HG03064 (cell line): Measurements from ENCODE around the gene KTN1.

Experiments used
- ATAC-seq: cut with Tn5 transposase; IDR thresholded peaks from one replicate; pipeline ENCODE4 v1.9.1; 2021; ENCODE audit warnings: low read depth; ENCODE audit not compliant: unreplicated experiment

The KTN1 gene

DNA sequence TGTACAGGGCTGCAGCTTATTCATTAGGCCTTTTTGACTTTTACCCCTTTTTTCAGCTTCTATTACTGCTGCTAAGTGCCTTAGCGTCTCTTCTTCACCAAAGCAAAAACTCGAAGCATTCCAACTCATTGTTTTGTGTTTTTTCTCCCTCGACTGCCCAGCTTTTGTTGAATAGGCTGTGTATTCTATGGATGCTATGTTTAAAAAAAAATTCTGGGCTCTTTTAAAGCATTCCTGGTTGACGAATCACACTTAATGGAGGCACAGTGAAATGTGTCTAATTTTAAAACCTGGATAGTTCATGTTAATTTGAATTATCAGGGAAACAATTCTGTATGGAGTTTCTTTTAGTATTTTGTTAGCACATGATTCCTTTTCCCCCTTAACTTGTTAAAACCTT, 29.7 kb downstream of the KTN1 start:
- no peak for ATAC-seq

DNA sequence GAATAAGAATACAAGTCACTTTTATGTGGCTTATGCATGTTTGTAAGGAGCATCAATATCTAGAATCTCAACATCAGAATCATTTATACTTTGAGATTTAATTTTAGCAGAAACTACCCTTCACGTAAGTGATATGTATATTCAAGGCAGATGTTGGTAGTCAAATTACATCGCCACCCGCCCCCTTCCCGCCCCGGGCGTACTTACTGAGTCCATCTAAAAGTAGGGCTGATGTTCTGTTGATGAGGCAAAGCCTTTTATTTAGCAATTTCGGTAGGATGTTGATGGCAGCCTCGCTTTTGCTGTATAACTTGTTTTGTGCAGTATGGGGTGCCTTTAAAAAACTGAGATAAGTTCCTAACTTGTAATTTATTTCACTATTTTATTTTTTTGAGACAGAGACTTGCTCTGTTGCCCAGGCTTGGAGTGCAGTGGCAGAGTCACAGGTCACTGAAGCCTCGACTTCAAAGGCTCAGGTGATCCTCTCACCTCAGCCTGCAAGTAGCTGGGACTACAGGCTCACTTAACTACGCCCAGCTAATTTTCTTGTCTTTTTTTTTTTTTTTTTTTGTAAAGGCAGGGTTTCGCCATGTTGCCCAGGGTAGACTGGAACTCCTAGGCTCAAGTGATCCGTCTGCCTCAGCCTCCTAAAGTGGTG, 30.8 kb downstream of the KTN1 start:
- no peak for ATAC-seq

DNA sequence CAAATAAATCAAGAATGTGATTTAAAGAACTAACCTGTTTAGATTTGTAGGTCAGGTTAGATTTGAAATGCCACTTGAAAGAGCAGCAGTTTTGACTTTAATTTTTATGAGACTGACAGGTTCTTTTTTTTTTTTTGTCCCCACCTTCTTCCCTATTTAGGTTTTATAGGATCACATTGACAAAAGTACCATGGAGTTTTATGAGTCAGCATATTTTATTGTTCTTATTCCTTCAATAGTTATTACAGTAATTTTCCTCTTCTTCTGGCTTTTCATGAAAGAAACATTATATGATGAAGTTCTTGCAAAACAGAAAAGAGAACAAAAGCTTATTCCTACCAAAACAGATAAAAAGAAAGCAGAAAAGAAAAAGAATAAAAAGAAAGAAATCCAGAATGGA, 31.9 kb downstream of the KTN1 start:
- ATAC-seq = no peak

DNA sequence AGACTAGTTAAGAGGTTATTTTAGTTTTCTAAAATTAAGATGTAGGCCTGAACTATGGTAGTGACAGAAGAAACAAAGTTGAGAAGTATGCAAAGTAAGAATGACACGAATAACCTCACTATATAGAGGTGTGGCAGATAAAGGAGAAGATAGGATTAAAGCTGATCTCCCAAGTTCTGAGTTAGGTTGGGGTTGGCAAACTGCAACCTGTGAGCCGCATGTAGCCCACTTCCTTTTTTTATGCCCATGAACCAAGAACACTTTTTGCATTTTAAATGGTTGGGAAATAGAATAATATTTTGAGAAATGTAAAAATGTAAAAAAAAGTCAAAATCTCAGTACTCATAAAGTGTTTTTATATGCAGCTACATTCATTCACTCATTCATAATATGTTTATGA, 34.3 kb downstream of the KTN1 start:
- no peak for ATAC-seq

DNA sequence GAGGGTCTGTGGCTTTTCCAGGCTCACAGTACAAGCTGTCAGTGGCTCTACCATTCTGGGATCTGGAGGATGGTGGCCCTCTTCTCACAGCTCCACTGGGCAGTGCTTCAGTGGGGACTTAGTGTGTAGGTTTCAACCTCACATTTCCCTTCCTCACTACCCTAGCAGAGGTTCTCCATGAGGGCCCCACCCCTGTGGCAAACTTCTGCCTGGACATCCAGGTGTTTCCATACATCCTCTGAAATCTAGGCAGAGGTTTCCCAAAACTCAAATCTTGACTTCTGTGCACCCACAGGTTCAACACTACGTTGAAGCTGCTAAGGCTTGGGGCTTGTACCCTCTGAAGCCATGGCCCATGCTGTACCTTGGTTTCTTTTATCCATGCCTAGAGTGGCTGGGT, 40.3 kb downstream of the KTN1 start:
- no peak for ATAC-seq

DNA sequence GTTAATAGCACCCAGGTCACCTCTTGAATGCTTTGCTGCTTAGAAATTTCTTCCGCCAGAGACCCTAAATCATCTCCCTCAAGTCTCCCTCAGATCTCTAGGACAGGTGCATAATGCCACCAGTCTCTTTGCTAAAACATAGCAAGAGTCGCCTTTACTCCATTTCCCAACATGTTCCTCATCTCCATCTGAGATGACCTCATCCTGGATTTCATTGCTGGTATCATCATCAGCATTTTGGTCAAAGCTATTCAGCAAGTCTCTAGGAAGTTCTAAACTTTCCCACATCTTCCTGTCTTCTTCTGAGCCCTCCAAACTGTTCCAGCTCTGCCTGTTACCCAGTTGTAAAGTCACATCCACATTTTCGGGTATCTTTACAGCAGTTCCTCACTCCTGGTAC, 41.0 kb downstream of the KTN1 start:
- no peak for ATAC-seq

DNA sequence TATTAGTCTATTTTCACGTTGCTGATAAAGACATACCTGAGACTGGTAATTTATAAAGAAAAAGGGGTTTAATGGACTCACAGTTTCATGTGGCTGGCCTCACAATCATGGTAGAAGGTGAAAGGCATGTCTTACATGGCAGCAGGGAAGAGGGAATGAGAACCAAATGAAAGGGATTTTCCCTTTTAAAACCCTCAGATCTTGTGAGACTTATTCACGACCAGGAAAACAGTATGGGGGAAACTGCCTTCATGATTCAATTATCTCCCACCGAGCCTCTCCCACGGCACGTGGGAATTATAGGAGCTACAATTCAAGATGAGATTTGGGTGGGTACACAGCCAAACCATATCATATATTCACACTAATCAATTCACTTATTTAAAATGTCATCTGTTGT, 41.4 kb downstream of the KTN1 start:
- no peak for ATAC-seq

DNA sequence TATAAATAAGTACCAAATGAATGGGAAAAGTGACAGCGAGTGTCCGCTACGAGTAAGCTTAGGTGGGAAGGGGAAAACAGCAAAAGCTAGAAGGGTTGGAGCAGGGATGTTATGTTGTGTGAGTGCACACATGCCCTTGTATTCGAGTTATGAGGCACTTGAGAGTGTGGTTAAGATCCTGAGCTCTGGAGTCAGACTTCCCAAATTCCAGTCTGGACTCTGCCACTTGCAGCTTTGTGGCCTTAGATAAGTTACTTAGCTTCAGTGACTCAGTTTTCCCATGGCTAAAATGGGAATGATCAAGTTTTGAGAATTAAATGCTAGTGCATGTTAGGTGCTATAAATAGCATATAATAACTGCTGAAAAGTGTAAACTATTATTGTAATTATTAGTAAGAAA, 44.9 kb downstream of the KTN1 start:
- ATAC-seq = no peak

DNA sequence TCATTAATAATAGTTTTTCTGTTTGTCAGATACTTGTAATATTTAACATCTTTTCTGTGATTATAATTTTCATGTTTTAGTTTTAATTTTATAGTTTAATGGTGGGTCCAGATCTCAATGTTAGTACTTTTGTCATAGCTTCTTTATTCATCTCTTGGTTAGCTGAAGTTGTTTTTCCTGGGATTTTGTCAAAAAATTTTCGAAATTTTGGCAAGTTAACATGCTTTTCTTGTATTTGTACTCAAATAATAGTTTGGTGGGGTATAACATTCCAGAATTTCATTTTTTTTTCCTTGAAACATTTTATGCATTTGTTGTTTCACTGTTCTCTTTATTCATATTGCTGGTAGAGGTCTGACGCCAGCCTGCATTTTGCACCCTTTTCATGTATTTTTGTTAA, 45.5 kb downstream of the KTN1 start:
- no peak for ATAC-seq

DNA sequence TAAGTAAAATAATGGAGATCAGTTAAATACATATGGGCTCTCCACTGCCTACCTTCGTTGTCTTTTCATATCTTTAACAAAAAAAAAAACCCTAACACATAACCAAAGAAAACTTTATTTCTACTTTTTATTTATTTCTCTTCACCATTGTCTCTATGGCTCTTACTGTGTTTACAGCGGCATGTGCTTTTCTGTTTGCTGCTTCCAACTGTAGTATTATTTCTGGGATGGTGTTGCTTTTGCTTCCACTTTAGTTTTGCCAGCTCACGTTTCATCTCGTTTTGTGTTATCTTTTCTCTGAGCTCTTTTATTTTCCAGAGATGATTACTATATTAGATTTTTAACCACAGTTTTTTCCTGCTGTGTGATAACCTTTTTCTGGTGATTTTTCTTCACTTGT, 46.1 kb downstream of the KTN1 start:
- ATAC-seq = no peak

DNA sequence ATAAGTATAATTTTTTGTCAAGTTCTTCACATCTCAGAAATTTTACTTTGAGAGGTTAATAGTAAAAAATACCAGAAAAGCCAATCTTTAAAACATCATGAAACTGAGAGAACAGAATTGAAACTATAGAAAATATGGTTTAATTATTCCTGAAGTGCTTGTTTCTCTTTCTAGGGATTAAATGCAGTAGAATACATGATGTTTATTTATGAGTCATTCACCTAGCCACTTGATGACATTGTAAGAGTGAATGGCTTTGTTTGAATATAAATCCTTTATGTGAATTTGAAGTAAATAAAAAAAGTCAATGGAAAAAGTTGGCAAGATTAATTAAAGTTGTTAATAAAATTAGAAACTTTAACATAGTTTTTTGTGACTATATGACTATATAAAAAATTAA, 48.4 kb downstream of the KTN1 start:
- ATAC-seq = no peak

DNA sequence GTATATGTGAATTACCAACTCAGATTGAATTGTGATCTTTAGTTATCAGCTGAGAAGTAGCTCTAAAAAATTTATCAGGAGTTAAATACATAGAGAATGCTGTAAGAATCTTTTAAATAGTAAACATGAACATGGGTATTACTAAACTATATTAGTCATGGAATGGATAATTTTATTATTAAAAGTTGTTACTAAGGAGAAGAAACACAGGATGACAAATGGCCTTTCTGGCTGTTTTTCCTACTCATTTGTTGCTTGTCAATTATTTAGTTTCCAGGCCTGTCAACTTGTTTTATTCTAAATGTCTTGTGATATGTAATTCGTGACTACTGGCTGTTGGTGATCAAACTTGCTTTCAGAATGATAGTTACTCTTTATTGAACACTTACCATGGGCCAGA, 58.7 kb downstream of the KTN1 start:
- no peak for ATAC-seq

DNA sequence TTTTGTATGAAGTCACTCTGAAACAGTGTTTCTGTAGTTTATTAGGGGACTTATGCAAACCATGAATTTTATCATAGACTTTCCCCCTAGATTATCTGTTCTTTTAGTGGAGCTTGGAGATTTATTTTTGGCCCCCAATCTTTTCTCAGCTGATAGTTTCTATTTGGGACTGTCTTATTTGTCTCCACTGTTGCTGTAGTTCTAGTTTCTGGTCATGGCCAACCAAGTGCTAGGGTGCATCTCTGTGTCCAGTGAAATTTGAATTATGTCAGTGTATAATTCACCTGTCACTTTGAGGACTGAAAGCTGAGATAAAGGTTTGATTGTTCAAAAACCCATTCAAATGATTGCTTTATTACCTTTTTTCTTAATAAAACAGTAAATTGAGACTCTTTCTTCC, 61.3 kb downstream of the KTN1 start:
- ATAC-seq = no peak

DNA sequence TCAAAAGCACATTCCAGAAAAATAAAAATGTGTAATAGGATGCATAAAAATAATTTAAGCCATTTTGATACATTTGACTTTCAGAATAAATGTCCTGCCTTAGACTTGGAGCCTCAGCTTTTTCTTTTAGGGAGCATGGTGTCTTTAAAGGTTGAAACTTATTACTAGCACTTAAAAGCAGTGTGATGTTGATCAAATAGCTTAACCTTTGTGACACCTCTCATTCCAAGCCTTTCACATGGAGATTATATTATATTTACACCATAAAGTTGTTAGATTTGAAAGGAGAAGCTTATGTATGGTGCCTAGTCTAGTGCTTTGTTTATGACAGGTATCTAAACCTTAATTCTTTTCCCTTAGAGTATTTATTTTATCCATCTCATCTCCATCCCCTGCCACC, 61.9 kb downstream of the KTN1 start:
- no peak for ATAC-seq

DNA sequence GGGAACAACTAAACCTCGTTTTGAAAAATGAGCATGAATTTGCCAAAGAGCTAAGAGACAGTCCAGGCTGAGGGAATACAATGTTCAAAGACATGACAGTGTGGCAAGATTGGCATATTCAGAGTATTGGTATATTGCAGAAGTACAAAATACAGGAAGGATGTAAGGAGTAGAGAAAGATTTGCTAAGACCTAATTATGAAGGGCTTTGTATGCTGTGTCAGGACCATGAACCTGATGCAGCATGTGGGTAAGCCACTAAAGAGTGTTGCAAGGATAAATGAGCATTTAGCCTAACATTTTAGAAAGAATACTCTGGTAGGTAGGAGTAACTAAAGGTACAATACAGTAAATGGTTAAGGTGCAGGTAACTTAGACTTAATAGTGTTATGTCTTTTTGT, 65.1 kb downstream of the KTN1 start:
- ATAC-seq = no peak

DNA sequence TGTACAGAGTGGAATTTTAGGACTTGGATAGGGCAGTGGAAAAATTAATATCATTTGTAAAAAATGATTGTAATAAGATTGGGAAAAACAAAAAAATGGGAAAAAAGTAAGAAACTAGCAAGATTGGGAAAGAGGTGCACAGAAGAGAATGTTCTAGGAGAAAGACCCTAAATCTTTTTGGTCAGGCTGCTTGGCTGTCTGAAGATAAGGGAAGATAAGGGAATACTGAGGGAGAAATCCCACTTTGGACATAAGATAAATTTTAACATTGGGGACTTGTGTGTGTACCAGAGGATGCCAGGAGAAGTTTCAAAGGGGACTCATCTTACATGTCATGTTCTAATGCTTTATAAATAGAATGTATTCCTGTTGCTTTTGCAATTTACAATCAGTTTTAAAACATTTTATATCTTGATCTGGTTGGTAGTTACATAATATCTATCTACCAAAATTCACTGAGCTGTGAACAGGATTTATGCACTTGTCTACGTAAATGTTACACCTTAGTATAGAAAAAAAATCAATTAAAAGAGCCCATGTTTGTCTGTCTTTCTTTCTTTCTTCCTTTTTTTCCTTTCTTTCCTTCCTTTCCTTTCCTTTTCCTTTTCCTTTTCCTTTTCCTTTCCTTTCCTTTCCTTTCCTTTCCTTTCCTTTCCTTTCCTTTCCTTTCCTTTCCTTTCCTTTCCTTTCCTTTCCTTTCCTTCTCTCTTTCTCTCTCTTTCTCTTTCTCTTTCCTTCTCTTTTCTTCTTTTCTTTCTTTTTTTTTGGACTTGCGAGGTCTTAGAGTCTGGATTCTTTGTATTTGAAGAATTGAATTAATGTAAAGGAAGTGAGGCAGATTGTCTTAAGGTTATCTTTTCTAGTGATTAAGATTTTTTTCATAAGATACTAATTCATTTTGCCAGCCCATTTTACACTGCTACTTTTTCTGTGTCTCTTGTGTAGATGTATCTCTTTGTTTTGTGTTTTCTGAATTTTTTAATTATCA, 66.1 kb downstream of the KTN1 start:
- ATAC-seq = no peak

DNA sequence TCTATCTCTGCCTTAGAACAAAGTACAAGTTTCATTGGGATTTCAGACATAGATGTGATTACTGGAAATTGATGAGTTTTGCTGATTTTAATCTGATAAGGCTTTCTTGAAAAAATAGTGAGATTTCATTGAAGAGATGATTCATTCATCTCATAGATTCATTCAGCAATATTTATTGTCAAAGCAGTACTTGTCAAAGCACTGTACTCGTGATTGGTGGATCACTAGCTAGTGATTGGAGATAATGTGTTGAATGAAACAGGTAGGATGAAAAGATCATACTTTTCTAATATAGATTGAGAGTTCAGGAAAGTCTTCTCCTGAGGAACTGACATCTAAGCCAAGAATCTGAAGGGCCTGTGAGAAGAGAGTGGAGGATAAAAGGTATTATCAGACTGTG, 71.0 kb downstream of the KTN1 start:
- ATAC-seq = no peak

DNA sequence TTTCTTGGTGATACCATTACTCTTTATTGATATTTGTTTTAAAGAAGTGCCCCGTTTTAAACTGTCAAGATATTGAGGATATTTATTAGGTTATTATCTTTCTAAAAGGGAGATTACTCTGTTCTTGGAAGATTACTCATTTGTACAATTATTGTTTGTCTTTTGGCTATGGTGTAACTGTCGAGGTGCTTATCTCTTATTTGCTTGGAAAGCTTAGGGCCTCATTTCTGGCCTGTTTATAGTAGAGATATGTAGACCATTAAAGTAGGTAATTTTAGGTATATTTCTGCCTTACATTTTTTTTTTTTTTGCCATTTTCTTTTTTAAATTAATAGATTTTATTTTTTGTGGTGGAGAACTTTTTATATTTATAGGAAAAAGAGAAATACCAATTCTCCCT, 74.2 kb downstream of the KTN1 start:
- no peak for ATAC-seq

DNA sequence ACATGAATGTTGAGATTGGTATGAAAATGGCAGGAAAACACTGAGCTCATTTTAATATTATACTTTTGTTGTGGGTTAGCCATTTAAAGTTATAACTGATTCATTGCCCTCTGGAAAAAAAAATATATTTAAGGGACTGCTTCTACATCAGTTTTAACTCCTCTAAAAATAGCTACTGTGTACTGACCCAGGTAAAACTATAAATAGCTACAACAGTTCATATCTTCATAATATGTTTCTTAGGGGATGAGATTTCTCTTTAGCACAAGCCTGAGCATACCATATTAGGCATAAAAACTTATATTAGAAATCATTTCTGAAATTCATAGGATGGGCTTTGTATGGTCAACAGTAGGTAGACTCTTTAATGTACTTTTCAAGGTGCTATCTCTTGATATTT, 81.0 kb downstream of the KTN1 start:
- ATAC-seq = no peak

DNA sequence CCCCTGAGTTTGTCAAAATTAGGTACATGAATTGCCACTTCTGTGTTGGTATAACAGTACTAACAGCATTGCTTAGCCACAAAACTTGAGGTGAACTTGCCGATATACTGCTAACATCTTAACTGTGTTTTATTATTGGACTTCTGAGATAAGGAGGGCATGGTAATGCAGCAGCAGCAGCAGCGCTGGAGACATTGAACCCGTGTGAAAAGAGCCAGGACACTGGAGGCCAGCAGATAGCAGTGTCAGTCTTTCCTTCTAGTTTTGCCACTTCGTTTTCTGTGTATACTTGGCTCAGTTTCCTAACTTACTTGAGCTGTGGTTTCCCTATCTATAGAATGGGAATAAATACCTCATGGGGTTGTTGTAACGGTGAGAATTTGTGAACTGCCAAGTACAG, 82.7 kb downstream of the KTN1 start:
- no peak for ATAC-seq

DNA sequence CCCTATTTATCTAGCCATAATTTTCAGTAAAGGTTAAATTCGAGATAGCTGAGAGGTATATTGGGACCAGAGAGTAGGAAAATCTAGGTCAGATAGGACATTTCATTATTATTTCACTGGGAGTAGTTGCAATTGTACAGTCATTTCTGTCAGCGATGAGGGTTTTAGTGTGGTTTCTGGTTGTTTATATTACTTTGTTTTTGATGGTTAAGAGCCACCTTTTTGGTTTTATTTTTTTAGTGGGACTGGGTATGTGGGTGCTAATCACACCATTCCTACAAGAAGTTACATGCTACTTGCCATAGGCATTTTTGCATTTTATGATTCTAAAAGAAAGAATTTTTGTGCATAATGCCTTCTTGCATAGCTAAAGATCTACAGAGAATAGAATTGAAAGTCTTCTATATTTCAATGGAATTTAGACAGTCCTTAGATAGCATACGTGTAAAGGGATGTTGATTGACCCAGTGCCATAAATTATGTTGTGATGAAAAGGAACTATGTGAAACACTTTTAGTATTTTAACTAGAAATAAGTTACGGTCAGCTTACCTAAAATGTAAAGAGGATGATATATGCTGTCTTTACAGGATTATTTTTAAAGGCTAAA, 85.2 kb downstream of the KTN1 start:
- no peak for ATAC-seq

DNA sequence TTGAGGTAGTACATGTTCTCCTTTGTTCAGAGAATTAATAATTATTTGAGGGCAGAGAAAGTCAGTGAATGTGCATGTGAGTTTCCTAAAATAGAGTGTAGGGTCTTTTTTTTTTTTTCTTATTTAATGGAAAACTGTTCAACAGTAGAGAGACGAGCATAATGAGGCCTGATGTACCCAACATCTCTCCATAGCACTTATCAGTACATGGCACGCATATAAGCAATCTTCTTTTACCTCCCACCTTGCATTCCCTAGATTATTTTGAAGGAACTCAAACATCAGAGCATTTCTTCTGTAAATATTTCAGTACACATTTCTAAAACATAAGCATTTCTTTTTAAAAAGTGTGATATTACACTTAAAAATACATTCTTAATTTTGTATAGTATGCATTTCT, 87.8 kb downstream of the KTN1 start:
- no peak for ATAC-seq
